ENCODE data around the gene COL23A1.

COL23A1 gene

DNA sequence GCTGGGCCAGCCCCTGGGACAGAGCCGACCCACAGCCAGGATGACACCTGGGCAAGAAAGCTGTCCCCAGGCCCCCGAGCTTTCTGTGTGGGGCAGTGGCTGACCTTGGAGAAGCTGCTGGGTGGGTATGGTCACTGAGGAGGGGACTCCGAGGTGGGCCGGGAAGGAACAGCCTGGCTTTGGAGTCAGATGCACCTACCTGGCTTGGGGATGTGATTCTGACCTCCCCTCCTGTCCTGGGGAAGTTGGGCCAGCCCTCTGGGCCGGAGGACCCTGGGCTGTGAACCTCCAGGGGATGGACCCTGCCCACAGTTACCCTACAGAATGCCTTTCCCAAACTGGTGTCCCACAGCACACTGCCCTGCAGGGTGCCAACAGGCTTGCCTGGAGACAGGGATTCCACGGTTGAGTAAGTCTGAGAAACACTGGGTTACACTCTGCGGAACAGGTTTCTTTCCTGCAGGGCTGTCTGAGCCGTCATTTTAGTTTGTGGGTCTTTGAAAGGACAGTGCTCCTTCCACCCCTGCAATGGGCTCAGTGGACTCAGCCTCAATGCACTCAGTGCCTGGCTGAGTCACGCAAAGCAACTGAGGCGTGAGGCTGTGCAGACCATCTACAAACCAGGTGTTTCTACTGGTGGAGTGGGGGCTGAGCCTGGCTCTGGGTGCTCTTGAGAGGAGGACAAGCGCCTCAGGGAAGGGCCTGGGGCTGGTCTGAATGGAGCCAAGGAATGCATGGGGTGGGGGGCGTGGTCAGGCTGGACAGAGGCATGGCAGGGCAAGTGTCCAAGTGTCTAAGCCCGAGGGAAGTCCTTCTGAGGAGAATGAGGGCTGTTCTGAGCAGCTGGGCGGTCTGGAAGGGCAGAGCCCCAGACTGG, 316.3 kb downstream of the COL23A1 start:
- DNase-seq: no peak
- peaks cover 19% of the 10 kb centered on the region for H3K4me1 Mint-ChIP-seq
- peaks cover 12% of the 10 kb centered on the region for H3K9me3 Mint-ChIP-seq
- TF ChIP-seq, protein P1, sequence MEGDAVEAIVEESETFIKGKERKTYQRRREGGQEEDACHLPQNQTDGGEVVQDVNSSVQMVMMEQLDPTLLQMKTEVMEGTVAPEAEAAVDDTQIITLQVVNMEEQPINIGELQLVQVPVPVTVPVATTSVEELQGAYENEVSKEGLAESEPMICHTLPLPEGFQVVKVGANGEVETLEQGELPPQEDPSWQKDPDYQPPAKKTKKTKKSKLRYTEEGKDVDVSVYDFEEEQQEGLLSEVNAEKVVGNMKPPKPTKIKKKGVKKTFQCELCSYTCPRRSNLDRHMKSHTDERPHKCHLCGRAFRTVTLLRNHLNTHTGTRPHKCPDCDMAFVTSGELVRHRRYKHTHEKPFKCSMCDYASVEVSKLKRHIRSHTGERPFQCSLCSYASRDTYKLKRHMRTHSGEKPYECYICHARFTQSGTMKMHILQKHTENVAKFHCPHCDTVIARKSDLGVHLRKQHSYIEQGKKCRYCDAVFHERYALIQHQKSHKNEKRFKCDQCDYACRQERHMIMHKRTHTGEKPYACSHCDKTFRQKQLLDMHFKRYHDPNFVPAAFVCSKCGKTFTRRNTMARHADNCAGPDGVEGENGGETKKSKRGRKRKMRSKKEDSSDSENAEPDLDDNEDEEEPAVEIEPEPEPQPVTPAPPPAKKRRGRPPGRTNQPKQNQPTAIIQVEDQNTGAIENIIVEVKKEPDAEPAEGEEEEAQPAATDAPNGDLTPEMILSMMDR (IDR thresholded peaks at IDR 0.05): no peak
- H3K36me3 Mint-ChIP-seq (ENCODE audit: low read depth): peaks cover 6% of the 10 kb centered on the region
- H3K4me3 Mint-ChIP-seq: no peak overlapping the region
- no peak overlapping the region for H3K27ac Mint-ChIP-seq
- H3K27me3 Mint-ChIP-seq (ENCODE audit: low read depth, poor library complexity): peaks cover 6% of the 10 kb centered on the region

GRCh38 chr5:178273041-178273440, 317.2 kb downstream of the COL23A1 start:
- peaks cover 12% of the 10 kb centered on the region for H3K9me3 Mint-ChIP-seq
- TF ChIP-seq, protein P1 (IDR thresholded peaks at IDR 0.05): no peak
- H3K4me1 Mint-ChIP-seq: peaks cover 19% of the 10 kb centered on the region
- peak overlapping the region; percentile 36 for H3K27ac Mint-ChIP-seq
- peaks cover 6% of the 10 kb centered on the region for H3K36me3 Mint-ChIP-seq (ENCODE audit: low read depth)
- no peak overlapping the region for H3K4me3 Mint-ChIP-seq
- H3K27me3 Mint-ChIP-seq (ENCODE audit: low read depth, poor library complexity): peaks cover 6% of the 10 kb centered on the region
- no peak for DNase-seq

- TF ChIP-seq, protein P1 (IDR thresholded peaks at IDR 0.05): no peak
- Mint-ChIP-seq H3K4me3 (no peak overlapping the region), H3K4me1 (peaks cover 15% of the 10 kb centered on the region), H3K36me3 (ENCODE audit: low read depth) (peaks cover 6% of the 10 kb centered on the region), H3K9me3 (peaks cover 12% of the 10 kb centered on the region), H3K27me3 (ENCODE audit: low read depth, poor library complexity) (peaks cover 6% of the 10 kb centered on the region), H3K27ac (no peak overlapping the region)
- DNase-seq: no peak
Observed at GRCh38 chr5:178272591-178272990, 317.6 kb downstream of the COL23A1 start.

DNA sequence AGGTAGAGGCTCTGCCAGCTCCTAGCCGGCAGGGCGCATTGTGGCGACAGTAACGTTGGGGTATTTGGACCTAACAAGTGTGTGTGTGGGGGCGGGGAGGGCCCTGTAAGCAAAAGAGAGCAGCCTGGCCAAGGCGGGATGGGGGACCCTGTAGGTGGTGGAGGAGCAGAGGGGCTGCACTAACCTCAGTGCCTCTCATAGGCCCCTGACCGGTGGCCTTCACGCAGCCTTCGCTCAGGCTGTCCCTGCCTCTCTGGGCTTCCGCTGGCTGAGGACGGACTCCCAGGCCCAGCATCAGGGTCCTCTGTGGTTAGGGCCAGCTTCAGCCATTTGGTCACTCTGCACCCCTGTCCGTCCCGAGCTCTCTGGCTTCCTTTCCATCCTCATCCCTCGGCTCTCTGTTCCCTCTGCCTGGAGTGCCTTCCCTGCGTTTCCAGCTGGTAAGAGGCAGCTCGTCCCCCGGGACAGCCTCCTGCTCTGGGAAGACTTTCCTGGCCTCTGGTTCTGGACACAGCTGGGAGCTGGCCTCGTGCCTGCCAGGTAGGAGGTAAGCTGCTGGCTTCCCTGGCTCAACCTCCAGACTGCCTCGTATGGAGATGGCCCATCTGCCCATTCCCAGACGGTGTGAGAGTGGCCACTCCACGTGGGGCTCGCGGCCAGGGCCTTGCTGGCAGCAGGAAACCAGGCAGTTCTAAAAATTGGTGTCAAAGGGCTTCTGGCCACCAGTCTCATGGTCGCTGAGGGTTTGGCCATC, 318.3 kb downstream of the COL23A1 start:
- no peak overlapping the region for H3K27ac Mint-ChIP-seq

GRCh38 chr5:178271231-178271630, 319.0 kb downstream of the COL23A1 start:
- Mint-ChIP-seq H3K36me3 (ENCODE audit: low read depth) (peaks cover 6% of the 10 kb centered on the region), H3K27me3 (ENCODE audit: low read depth, poor library complexity) (peaks cover 6% of the 10 kb centered on the region), H3K4me3 (no peak overlapping the region), H3K4me1 (peaks cover 13% of the 10 kb centered on the region), H3K9me3 (peaks cover 8% of the 10 kb centered on the region), H3K27ac (no peak overlapping the region)
- no peak for DNase-seq
- TF ChIP-seq, protein P1 (IDR thresholded peaks at IDR 0.05): no peak

More for the DNA sequence above, 318.3 kb downstream of the COL23A1 start:
- Mint-ChIP-seq H3K4me3 (no peak overlapping the region), H3K27me3 (ENCODE audit: low read depth, poor library complexity) (peaks cover 6% of the 10 kb centered on the region), H3K4me1 (peaks cover 13% of the 10 kb centered on the region), H3K9me3 (peaks cover 12% of the 10 kb centered on the region), H3K36me3 (ENCODE audit: low read depth) (peaks cover 6% of the 10 kb centered on the region)
- TF ChIP-seq, protein P1 (IDR thresholded peaks at IDR 0.05): no peak
- no peak for DNase-seq

Measured in nephron progenitor cell (in vitro differentiated cells).